HG03135 (cell line): ENCODE data around the gene C3orf49.

Experiments
- ATAC-seq: cut with Tn5 transposase; IDR thresholded peaks from one replicate; pipeline ENCODE4 v1.9.1; 2021; ENCODE audit warnings: mild to moderate bottlenecking, moderate library complexity; ENCODE audit not compliant: unreplicated experiment

Gene C3orf49

GRCh38 chr3:63878394-63879060 lies 59.4 kb downstream of the C3orf49 start:
- ATAC-seq: no peak

GRCh38 chr3:63880653-63881052 lies 61.6 kb downstream of the C3orf49 start:
- no peak for ATAC-seq

DNA sequence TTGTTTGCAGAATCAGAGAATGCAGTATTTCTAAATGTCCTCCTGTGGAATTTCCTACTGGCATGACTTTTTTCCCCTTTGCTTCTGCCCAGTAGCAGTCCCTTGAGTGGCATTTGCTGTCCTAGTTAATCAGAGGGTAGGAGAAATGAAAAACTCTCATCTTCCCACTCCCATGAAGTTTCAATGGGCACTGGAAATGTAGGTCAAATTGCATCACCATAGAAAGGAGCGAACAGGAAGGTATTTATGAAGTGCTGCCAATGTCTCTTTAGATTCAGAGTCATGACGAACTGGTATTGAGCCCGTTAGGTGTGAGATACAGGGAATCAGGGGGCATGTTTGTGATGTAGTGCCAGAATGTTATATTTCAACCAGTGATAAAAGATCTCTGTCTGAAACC lies 67.8 kb downstream of the C3orf49 start:
- ATAC-seq: no peak

GRCh38 chr3:63891518-63891917 lies 72.4 kb downstream of the C3orf49 start:
- no peak for ATAC-seq

- ATAC-seq: no peak
Observed at GRCh38 chr3:63892773-63893352, 73.8 kb downstream of the C3orf49 start.

DNA sequence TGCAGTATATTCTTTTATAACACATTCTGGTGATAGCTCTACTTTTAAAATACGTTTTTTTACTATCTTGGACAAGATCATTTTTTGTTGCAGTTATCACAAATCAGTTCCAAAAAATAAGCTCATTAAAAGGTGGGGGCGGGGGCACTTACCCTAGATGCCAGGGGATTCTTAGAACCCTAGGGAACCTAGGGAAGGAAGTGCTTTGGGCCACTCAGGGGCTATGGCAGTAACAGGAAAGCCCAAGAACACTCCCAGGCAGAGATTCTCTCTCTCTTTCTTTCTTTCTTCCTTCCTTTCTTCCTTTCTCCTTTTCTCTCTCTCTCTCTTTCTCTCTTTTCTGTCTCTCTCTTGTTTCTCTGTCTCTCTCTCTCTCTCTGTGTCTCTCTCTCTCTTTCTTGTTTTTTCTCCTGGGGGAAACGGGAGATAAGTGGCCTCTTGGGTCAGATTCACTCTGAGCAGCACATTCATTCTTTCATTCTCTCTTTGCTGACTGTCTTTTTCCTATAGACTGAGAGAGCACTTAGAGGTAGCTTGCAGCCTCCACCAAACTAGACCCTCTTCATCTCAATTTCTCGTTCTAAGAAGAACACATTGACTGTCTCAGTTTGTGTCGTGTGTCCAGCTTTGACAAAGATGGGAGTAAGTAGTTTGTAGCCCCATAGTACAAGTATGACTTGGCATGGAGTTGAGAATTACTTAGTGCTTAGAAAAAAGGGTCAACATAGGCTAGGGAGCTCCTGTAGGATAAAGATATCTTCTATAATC lies 76.5 kb downstream of the C3orf49 start:
- ATAC-seq: no peak

- ATAC-seq: peak; percentile 77
Observed at GRCh38 chr3:63896332-63897030, 77.4 kb downstream of the C3orf49 start.
